NK-92 treated with Interleukin-12 subunit alpha and Interleukin-12 subunit beta, amount 100 ng/mL, for 24 hours (cell line): ENCODE results near the gene ZNF775.

ENCODE experiments used
- DNase-seq: peaks from one replicate; lab custom pipeline; 2025; lab: John Stamatoyannopoulos, UW

The ZNF775 gene

GRCh38 chr7:150378853-150379440 lies at the start of gene ZNF775:
Gene ZNF775 (plus strand): TSS chr7:150379330. CDS start chr7:150388471, 9,141 bp downstream.
- peak; percentile 94 for DNase-seq

- DNase-seq = no peak
These were observed 49.6 kb upstream of the ZNF775 start for GRCh38 chr7:150329331-150330120.

GRCh38 chr7:150330211-150330885 lies 48.8 kb upstream of the ZNF775 start:
- no peak for DNase-seq

GRCh38 chr7:150332852-150333635 lies 46.1 kb upstream of the ZNF775 start:
- no peak for DNase-seq

- no peak for DNase-seq
These were observed 45.5 kb upstream of the ZNF775 start for GRCh38 chr7:150333659-150334058.

- no peak for DNase-seq
These were observed 45.0 kb upstream of the ZNF775 start for GRCh38 chr7:150334108-150334507.

- no peak for DNase-seq
These were observed 43.9 kb upstream of the ZNF775 start for GRCh38 chr7:150335108-150335773.

- DNase-seq = no peak
These were observed 43.4 kb upstream of the ZNF775 start for GRCh38 chr7:150335774-150336112.

GRCh38 chr7:150336746-150337145 lies 42.4 kb upstream of the ZNF775 start:
- no peak for DNase-seq

- no peak for DNase-seq
These were observed 42.0 kb upstream of the ZNF775 start for GRCh38 chr7:150337179-150337578.

GRCh38 chr7:150337659-150338081 lies 41.5 kb upstream of the ZNF775 start:
- DNase-seq = no peak

GRCh38 chr7:150338166-150338829 lies 40.8 kb upstream of the ZNF775 start:
- DNase-seq = no peak

GRCh38 chr7:150339409-150339809 lies 39.7 kb upstream of the ZNF775 start:
- no peak for DNase-seq

GRCh38 chr7:150340024-150340749 lies 38.9 kb upstream of the ZNF775 start:
- DNase-seq = no peak

GRCh38 chr7:150340875-150341262 lies 38.3 kb upstream of the ZNF775 start:
- DNase-seq = no peak

GRCh38 chr7:150341263-150342120 lies 37.6 kb upstream of the ZNF775 start, which contains the start of gene RARRES2:
Gene RARRES2 (minus strand): TSS chr7:150341629. CDS start chr7:150340609, 1,020 bp downstream.
- DNase-seq = no peak

- DNase-seq = no peak
These were observed 37.1 kb upstream of the ZNF775 start for GRCh38 chr7:150342121-150342408.

- no peak for DNase-seq
These were observed 35.9 kb upstream of the ZNF775 start for GRCh38 chr7:150343225-150343624.

GRCh38 chr7:150344299-150344698 lies 34.8 kb upstream of the ZNF775 start:
- DNase-seq = no peak

- no peak for DNase-seq
These were observed 34.1 kb upstream of the ZNF775 start for GRCh38 chr7:150345012-150345411.
